GM19324 (cell line): Measurements from ENCODE around the gene PPP1R26.

Experiments used
- ATAC-seq: cut with Tn5 transposase; IDR thresholded peaks from one replicate; pipeline ENCODE4 v1.9.1; 2021; ENCODE audit warnings: mild to moderate bottlenecking, moderate library complexity; ENCODE audit not compliant: unreplicated experiment, low FRiP score

PPP1R26 gene

GRCh38 chr9:135463140-135463539, 16.4 kb upstream of the PPP1R26 start:
- ATAC-seq: no peak

GRCh38 chr9:135464181-135464580, 15.4 kb upstream of the PPP1R26 start:
- no peak for ATAC-seq

- no peak for ATAC-seq
Measured at GRCh38 chr9:135468854-135469521, 10.6 kb upstream of the PPP1R26 start.

DNA sequence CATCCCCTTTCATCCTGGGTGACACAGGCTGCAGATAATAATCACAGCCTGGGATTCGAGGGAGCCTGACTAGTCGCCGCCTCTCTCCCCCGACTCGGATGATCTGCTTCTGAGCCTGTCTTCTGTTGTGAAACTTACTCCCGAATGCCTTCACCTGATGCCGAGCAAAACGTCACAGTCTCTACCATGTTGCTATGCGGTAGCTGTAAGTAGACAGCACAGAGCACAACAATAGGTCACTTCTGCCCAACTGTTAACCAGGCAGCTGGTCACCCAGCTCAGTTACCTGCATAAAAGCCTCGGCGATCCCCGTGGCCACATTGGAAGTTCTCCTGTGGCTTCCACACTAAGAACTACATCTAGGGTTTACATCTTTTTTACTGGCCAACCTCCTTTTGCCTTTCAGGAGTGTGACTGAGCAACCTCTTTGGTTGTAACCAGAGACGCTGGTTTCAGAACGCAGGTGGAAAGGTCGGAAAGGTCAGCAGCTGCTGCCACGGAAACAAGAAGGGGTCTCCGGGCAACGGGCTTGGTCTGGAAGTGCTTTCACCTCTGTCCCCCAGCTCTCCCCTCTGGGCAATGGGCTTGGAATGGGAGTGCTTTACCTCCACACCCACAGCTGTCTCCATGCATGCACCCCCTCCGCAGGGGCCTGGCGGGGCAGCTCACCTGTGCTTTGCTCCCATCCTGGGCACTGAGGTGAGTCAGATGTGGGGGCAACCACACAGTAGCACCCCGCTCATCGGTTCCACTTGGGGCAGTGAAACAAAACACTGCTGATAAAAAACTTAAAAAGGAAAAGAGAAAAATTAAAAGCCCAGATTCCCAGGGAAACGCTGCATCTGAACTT, 7.6 kb upstream of the PPP1R26 start:
- ATAC-seq: no peak

- ATAC-seq: no peak
Measured at GRCh38 chr9:135473972-135474543, 5.5 kb upstream of the PPP1R26 start.

GRCh38 chr9:135474915-135475314, 4.7 kb upstream of the PPP1R26 start:
- ATAC-seq: no peak

- ATAC-seq: no peak
Measured at GRCh38 chr9:135476561-135477355, 2.8 kb upstream of the PPP1R26 start.

- no peak for ATAC-seq
Measured at GRCh38 chr9:135478191-135478590, 1.4 kb upstream of the PPP1R26 start.

GRCh38 chr9:135478829-135479468, 633 bp upstream of the PPP1R26 start:
- no peak for ATAC-seq

- no peak for ATAC-seq
Measured at GRCh38 chr9:135480071-135480939, 723 bp downstream of the PPP1R26 start.

GRCh38 chr9:135480940-135481310, 1.3 kb downstream of the PPP1R26 start:
- no peak for ATAC-seq

GRCh38 chr9:135482015-135482754, 2.6 kb downstream of the PPP1R26 start:
- ATAC-seq: no peak

DNA sequence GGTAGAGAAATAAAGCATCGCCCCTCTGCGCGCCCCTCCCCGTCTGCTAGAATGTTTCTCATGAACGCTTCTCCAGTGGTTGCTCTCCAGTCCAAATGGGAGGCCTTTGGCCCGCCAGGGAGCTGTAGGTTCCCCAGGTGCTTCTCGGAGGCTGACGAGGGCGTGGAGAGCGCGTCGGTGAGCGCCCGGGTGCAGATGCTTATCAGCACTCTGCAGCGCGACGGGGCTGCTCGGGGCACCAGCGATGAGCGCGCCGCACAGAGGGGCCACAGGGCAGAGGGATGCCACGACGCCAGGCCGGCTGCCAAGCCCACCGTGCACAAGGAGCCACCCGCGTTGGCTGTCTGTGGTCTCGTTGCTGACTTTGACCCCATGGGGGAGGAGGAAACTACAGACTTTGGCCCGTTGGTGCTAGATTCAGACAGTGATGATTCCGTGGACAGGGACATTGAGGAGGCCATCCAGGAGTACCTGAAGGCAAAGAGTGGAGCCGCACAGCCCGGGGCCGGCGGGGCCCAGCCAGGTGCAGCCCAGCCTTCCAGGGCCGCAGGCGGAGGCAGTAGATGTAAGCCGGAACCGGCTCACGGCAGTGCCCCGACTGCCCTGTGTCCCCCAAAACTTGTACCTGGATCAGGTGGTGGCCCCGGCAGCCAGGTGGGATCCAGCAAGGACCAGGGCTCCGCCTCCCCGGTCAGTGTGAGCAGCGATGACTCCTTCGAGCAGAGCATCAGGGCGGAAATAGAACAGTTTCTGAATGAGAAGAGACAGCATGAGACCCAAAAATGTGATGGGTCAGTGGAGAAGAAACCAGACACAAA, 5.1 kb downstream of the PPP1R26 start:
- ATAC-seq: no peak

GRCh38 chr9:135485385-135485784, 5.8 kb downstream of the PPP1R26 start:
- no peak for ATAC-seq

DNA sequence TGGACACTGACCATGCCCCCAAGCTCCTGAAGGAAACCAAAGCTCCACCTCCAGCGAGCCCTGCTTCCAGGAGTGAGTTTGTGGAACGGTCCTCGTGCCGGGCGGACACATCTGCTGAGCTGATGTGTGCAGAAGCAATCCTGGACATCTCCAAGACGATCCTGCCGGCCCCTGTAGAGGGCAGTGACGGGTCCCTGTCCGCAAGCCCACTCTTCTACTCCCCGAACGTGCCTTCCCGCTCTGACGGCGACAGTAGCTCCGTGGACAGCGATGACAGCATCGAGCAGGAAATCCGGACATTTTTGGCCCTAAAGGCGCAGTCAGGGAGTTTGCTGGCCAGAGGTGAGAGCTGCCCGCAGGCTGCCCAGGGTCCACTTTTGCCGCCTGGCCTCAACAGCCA, 6.2 kb downstream of the PPP1R26 start:
- no peak for ATAC-seq

GRCh38 chr9:135486267-135487065, 6.9 kb downstream of the PPP1R26 start:
- ATAC-seq: no peak
